GM18951 (cell line): Measurements from ENCODE around the gene HIGD2A.

Experiments
- POLR2A ChIP-seq: IDR thresholded peaks from 4 replicates; pipeline ENCODE4 v1.6.1; 2011; ENCODE audit warnings: mild to moderate bottlenecking; ENCODE audit not compliant: insufficient read length, insufficient read depth; ENCODE audit errors: extremely low read depth
- in situ Hi-C: fragments of 300-500 bp; cut with MboI; formaldehyde crosslinking; loops from one replicate; pipeline ENCODE4 v1.12.0; 2022; ENCODE audit warnings: low sequenced_read_pairs, mixed read lengths, inconsistent platforms; ENCODE audit not compliant: unreplicated experiment

Gene HIGD2A

DNA sequence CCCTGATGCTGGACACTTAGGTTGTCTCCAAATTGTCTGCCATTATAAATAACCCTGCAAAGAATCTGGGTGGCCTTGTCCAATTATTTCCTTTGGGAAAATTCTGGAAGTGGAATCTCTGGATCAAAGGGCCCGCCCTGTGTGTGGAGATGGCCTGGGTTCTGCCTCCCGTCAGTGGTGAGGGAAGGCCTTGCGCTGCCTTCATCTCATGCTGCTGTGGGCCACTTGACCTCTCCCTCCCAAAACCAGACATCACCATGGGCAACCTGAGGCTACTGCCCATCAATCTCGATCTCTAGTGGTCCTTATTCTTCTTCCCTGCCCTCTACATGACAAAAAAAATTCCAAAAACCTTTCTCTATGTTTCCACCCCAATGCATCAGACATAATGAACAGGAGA, 21.2 kb downstream of the HIGD2A start:
- TF ChIP-seq POLR2A: no peak
- in situ Hi-C loops: loop anchor here (25.0 kb wide), 1 partner anchor 672 kb away; no protein-coding TSS in a partner anchor

DNA sequence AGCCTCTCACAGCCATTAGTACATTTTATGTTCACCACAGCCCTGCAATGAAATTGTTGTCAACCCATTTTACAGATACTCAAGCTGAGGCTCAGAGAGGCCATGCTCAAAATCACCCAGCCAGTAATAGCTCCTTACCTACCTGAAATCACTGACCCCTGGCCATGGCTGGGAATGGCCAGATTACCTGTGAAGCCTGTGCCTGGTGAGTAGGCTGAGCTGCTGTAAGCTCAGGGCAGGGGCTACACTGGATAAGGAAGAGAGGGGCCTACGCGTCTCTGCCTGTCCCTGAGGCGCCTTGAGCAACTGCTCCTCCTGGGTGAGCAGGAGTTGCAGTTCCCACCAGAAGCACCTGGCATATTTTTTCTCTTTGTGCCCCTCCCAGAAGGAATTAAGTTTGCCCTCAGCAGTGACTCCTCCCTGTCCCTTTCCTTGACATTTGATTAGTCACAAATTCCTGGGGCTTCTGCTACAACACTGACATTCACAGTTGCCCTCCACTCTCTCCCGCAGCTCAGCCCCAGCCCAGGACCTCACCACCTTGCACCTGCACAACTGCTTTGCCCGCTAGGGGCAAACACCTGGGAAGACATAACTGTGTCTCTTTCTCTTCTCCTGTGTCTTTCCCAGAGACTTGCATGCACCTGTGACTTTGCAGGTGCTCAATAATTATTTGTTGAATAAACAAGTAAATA, 22.1 kb downstream of the HIGD2A start:
- in situ Hi-C loops: loop anchor here (25.0 kb wide), 1 partner anchor 673 kb away; no protein-coding TSS in a partner anchor
- no peak for TF ChIP-seq POLR2A

DNA sequence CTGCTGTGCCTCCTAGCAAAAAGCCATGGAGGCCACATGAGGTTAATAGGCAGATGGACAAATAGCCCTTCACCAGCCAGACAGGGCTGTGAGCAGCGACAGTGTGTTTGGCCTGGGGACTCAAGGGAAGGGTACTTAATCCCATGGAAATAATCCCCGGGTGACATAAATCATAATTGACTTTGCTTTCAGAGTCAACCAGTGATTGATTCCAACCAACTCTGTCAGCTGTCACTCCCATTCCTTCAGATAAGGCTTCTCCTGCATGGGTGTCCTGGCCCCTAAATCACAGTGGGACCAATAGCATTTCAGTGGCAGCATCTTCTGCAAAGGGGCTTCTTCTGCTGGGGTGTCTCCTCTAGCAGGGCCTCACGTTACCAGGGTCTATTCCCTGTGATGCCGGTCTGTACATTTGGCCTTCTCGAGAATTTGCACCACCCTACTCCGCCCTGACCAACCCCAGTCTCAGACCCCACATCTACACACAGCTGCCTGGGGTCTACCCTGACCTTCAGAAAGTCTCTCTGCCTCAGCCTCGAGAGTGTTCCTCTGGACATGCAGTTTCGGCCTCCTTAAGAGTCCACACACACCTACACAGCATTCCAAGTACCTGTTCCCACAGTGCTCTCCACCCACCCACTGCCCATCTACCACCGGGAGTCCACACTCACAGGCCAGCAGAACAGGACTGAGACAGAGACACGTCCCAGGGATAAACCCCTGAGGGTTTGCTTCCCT, 24.1 kb downstream of the HIGD2A start:
- in situ Hi-C loops: loop anchor here (25.0 kb wide), 1 partner anchor 675 kb away; no protein-coding TSS in a partner anchor
- no peak for TF ChIP-seq POLR2A

DNA sequence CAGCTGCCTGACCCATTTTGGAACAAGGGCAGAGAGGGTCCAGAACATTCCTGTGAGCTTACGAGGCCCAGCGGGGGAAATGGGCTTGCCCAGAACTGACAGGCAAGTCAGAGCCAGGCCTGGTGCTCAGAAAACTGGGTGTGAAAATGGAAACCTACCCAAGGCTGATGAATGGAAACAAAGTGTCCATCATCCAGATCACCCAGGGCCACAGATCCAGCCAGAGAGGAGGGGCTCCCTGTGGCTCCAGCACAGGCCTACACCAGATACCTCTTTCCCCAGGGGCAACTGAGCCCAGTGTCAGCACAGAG, 24.7 kb downstream of the HIGD2A start:
- in situ Hi-C loops: loop anchor here (25.0 kb wide), 1 partner anchor 676 kb away; no protein-coding TSS in a partner anchor
- TF ChIP-seq POLR2A: no peak

DNA sequence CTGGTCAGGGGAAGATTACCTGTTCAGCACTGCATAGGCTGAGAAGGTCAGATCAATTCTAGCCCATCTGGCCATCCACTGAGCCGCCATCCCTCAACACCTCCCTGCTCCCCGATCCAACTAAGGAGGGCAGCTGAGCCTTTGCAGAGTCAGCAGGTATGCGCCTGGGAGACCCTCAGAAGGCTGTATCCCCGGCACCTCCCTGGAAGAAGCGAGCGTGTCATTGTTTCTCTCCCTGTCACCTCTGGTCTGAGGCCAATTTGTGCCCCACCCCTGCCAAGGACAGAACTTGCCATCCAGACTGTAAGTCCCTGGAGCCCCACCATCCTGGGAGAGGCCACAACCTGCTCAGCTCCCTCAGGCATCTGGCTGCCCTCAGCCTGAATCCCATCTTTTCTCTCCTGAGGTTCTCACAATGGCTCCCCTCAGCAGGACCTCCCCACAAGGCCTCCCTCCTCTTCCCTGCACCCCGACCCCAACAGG, 25.2 kb downstream of the HIGD2A start:
- no peak for TF ChIP-seq POLR2A
- in situ Hi-C loops: loop anchor here (25.0 kb wide), 1 partner anchor 676 kb away; no protein-coding TSS in a partner anchor

DNA sequence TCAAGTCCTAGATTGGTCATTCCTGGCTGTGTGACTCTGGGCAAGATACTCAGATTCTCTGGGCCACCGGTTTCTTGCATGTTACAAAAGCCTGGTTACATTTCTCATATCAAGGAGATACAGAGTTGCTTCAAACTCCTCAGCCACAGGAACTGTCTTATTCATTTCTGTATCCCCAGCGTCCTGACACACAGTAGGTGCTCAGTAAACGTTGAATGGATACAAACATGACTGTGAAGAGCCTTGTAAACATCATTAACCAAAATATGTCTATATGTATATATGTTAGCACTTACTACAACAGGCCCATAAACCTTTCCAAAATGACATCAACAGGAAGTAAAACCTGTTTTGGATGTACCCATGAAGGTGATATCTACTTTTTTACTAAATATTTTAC, 26.2 kb downstream of the HIGD2A start:
- no peak for TF ChIP-seq POLR2A
- in situ Hi-C loops: loop anchor here (25.0 kb wide), 1 partner anchor 677 kb away; no protein-coding TSS in a partner anchor

DNA sequence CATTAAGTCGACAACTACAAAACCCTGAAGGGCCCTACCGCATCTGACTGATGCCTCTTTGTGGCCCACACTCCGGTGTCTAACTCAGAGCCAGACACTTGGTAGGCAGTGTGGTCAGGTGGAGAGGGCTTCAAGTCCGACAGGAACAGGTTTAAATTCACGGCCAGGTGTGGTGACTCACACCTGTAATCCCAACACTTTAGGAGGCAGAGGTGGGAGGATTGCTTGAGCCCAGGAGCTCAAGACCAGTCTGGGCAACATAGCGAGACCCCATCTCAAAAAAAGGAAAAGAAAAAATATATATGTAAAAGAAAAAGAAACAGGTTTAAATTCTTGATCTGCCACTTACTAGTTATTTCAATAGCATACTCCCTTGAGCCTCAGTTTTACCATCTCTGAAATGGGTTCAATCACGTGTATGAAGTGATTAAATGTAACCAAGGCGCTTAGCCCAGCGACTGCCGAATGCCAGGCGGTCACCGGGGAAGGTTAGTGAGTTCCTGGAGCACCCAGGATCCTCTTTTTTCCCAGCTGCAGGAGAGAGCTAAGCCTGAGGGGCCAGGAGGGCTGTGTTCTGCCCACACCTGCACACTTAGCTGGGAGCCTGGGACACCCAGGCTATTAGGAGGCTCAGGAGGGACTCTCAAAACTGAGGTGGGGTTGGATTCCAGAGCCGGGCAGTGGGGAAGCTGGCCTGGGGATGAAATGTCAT, 26.8 kb downstream of the HIGD2A start:
- in situ Hi-C loops: loop anchor here (25.0 kb wide), 1 partner anchor 678 kb away; no protein-coding TSS in a partner anchor
- TF ChIP-seq POLR2A: no peak

DNA sequence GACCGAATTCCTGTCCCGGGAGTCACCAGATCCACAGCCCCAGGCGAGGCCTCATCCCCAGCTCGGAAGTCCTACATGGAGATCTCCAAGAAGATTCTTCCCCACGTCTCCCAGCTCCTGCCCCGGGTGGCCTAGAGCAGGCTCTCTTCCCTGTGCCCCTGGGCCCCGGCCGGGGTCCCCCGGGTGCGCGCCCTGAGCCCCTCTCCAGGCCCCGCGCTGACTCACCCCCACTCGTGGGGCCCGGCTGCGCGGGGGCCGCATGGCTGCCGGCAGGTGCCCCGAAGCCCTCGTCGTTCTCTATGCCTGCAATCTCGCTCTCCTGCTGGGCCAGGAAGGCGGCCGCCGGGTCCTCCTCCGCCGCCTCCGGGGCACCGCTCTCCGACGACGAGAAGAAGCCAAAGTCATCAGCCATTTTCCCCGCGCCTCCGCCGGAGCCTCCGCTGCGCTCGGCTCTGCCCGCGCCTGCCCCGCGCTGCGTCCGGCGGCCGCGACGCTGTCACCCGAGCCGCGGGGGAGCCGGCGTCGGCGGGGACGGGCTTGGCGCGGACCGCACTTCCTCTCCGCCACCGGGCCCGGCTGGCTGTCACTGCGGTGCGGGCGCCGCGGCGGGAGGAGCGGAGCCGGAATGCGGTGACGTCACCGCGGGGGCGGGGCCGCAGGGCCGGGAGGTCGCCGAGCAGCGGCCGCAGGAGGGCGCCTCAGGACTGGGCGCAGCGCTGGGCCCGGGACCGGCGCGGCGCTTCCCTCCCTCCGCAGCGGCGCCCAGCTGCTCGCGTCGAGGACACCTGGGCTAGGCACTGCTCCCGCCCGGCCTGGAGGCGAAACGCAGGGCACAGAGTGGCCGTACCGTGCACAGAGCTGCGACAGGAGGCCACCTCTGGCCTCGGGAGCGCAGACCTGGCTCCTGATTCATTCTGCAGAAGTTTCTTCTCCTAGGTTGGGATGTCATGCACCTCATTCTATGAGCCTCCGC, 27.7 kb downstream of the HIGD2A start, which contains the start of gene CLTB:
TSS of gene CLTB (minus strand) at position 588 of the 973 bp plus-strand sequence. CDS start at position 412, 176 bp downstream.
- in situ Hi-C loops: loop anchor here (25.0 kb wide), 1 partner anchor 679 kb away; no protein-coding TSS in a partner anchor
- TF ChIP-seq POLR2A: peak; percentile 79

DNA sequence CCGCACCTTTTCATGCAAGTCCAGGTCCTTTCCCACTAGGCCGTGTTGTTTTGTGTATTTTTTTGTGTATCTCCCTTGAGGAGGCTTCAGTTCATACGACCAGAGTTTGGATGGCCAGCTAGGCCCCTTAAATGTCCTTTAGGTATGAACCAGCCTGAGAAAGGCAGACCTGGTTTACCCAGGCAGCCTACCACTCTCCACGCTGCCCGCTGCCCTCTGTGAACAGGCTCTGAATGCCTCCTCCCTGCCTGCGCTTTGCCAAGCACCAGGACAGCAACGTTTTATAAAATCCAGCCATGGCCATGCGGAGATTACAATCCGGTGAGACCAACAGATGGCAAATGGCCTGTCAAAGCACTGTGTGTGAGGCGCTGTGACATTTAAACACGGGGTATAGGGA, 28.4 kb downstream of the HIGD2A start:
- in situ Hi-C loops: loop anchor here (25.0 kb wide), 1 partner anchor 680 kb away; no protein-coding TSS in a partner anchor
- TF ChIP-seq POLR2A: no peak

DNA sequence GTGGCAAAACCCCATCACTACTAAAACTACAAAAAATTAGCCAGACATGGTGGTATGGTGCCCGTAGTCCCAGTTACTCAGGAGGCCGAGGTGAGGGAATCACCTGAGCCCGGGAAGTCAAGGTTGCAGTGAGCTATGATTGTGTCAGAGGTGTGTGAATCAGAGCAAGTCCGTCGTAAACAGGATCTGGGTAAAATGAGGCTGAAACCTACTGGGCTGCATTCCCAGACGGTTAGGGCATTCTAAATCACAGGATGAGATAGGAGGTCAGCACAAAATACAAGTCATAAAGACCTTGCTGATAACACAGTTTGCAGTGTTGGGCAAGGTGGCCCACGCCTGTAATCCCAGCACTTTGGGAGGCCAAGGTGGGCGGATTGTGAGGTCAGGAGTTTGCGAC, 29.7 kb downstream of the HIGD2A start:
- no peak for TF ChIP-seq POLR2A
- in situ Hi-C loops: loop anchor here (25.0 kb wide), 1 partner anchor 681 kb away; no protein-coding TSS in a partner anchor

DNA sequence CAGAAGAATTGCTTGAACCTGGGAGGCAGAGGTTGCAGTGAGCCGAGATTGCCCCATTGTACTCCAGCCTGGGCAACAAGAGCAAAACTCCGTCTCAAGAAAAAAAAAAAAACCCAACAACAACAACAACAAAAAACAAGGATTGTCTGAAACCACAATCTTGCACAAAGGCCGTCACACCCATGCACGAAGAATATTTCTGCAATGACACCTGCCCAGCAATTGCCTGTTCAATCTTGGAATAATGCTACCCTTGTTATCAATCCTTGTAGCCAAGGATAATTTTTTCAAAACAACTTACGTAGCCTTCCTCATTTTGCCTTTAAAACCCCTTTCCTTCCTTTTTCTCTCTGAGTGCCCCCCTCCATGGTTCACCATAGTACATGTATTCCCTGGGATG, 31.5 kb downstream of the HIGD2A start:
- in situ Hi-C loops: loop anchor here (25.0 kb wide), 1 partner anchor 683 kb away; no protein-coding TSS in a partner anchor
- no peak for TF ChIP-seq POLR2A
